ENCODE measurements around the gene LPAR1.

Gene LPAR1

DNA sequence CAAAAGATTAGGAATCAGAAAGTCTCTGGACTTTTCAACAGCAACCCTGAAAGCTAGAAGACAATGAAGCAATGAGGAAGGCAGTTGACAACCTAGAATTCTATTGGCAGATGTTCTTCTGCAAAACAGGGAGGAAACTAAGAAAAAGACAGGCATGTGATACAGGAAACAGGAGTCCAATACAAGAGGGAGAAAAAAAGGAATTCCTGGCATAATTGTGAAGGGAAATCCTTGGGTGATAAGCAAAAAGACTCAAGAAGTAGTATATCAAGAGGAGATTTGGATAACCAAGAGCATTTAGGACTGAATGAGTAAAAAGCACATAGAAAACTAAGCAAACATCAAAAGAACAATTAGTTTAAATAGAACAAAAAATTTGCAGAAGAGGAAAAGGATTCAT lies 58.6 kb downstream of the LPAR1 start:
- TF ChIP-seq, protein P1, sequence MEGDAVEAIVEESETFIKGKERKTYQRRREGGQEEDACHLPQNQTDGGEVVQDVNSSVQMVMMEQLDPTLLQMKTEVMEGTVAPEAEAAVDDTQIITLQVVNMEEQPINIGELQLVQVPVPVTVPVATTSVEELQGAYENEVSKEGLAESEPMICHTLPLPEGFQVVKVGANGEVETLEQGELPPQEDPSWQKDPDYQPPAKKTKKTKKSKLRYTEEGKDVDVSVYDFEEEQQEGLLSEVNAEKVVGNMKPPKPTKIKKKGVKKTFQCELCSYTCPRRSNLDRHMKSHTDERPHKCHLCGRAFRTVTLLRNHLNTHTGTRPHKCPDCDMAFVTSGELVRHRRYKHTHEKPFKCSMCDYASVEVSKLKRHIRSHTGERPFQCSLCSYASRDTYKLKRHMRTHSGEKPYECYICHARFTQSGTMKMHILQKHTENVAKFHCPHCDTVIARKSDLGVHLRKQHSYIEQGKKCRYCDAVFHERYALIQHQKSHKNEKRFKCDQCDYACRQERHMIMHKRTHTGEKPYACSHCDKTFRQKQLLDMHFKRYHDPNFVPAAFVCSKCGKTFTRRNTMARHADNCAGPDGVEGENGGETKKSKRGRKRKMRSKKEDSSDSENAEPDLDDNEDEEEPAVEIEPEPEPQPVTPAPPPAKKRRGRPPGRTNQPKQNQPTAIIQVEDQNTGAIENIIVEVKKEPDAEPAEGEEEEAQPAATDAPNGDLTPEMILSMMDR (IDR thresholded peaks at IDR 0.05; ENCODE audit: low read depth, low read length) = no peak
- H3K36me3 ChIP-seq = no peaks in the 10 kb centered on the region
- no peaks in the 10 kb centered on the region for H3K27me3 ChIP-seq
- no peak for DNase-seq
- peaks cover 8% of the 10 kb centered on the region for H3K4me1 ChIP-seq
- H3K4me3 ChIP-seq (ENCODE audit: low read depth, low read length) = no peak overlapping the region
- H3K9me3 ChIP-seq = no peaks in the 10 kb centered on the region

DNA sequence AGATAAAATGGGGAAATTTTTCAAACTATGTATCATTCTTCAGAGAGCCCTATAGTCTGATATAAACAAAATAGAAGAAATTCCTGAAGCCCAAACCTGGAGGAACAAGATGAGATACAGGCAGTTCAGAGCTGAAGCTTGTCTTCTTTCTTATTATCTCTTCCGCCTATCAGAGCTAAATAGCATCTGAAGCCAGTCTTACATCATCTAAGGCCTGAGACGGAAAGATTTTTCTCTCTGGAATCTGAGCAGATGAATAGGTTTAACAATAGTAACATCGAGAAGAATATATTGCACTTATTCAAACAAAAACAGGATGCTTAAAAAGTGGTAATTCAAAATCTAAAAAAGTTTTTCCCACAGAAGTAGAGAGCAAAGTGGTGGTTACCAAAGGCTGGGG lies 59.8 kb downstream of the LPAR1 start:
- Histone ChIP-seq H3K9me3 (no peaks in the 10 kb centered on the region), H3K4me1 (peaks cover 8% of the 10 kb centered on the region), H3K4me3 (ENCODE audit: low read depth, low read length) (no peak overlapping the region), H3K36me3 (no peaks in the 10 kb centered on the region), H3K27me3 (no peaks in the 10 kb centered on the region)
- TF ChIP-seq, protein P1 (IDR thresholded peaks at IDR 0.05; ENCODE audit: low read depth, low read length) = no peak
- no peak for DNase-seq

DNA sequence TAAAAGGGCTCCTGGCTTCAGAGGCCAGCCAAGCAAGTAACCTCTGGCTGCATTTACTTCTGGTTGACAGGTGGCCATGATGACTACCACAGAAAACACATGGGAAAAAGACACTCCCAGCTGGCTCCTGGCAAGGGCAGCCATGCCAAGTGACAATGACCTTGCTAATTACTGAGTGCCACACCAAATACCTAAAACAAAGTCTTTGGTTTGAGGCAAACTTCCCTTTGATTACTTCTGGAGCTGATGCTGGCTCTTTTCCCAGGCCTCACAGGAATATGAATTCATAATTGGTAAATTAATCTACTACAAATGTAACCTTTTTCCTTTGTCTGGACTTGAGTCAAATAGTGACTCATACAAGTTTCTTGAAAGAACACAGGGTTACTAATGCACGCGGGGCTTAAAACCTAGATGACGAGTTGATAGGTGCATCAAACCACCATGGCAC lies 61.0 kb downstream of the LPAR1 start:
- TF ChIP-seq, protein P1 (IDR thresholded peaks at IDR 0.05; ENCODE audit: low read depth, low read length) = no peak
- Histone ChIP-seq H3K4me1 (peaks cover 8% of the 10 kb centered on the region), H3K36me3 (no peaks in the 10 kb centered on the region), H3K4me3 (ENCODE audit: low read depth, low read length) (no peak overlapping the region), H3K27me3 (no peaks in the 10 kb centered on the region), H3K9me3 (no peaks in the 10 kb centered on the region)
- peak; percentile 32 for DNase-seq

DNA sequence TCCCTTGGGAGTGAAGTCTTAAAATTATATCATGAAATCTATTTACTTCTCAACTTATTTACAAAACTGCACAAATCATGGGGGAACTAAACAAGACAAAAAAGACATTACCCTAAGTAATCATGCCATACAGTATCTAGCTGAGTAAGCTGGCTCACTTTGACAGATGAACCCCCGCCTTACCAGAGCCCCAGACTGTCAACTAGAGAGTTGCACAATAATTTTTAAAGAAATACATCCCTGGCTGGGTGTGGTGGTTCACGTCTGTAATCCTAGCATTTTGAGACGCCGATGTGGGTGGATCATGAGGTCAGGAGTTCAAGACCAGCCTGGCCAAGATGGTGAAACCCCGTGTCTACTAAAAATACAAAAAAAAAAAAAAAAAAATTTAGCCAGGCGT lies 62.3 kb downstream of the LPAR1 start:
- H3K4me3 ChIP-seq (ENCODE audit: low read depth, low read length) = no peak overlapping the region
- H3K27me3 ChIP-seq = no peaks in the 10 kb centered on the region
- H3K36me3 ChIP-seq = no peaks in the 10 kb centered on the region
- no peak for DNase-seq
- TF ChIP-seq, protein P1 (IDR thresholded peaks at IDR 0.05; ENCODE audit: low read depth, low read length) = no peak
- peaks cover 8% of the 10 kb centered on the region for H3K4me1 ChIP-seq
- no peaks in the 10 kb centered on the region for H3K9me3 ChIP-seq

DNA sequence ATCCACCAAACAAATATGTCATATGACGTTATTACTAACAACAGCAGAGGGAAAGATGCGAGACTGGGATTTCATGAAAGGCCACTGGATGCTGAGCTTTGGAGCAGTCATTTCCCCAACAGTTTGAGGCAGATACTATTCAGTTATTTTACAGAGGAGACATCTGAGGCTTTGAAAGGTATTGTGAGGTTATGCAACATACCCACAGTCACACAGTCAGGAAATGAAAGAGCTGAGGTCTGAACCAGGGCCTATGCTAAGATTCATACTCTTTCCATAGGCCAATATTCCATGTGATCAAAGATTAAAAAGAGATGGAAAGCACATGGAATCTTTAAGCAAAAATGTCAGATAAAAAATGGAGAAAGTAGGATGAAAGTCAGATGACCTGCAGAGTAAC lies 63.0 kb downstream of the LPAR1 start:
- Histone ChIP-seq H3K36me3 (no peaks in the 10 kb centered on the region), H3K4me1 (peaks cover 8% of the 10 kb centered on the region), H3K9me3 (no peaks in the 10 kb centered on the region), H3K4me3 (ENCODE audit: low read depth, low read length) (no peak overlapping the region), H3K27me3 (no peaks in the 10 kb centered on the region)
- TF ChIP-seq, protein P1 (IDR thresholded peaks at IDR 0.05; ENCODE audit: low read depth, low read length) = no peak
- DNase-seq = no peak

DNA sequence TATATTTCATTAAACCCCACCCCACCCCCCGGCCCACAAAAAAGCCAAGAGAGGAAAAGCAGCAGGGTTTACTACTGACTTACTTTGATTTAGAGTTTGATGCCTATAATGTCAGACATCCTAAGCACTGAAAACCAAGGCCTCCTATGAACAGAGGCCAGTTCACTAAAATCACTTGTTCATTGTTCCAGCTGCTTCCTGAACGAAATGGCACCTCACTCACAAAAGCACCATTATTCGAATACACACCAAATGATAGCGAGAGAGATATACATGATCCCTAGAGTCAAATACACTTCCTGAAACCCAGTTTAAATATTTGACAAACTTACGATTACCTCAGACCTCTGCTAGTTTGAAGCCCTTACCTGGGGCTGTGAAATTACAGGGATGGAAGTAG lies 66.6 kb downstream of the LPAR1 start:
- Histone ChIP-seq H3K27me3 (no peaks in the 10 kb centered on the region), H3K4me1 (peaks cover under 1% of the 10 kb centered on the region)

More for the DNA sequence above, 66.6 kb downstream of the LPAR1 start:
- H3K9me3 ChIP-seq = no peaks in the 10 kb centered on the region
- TF ChIP-seq, protein P1 (IDR thresholded peaks at IDR 0.05; ENCODE audit: low read depth, low read length) = no peak
- H3K36me3 ChIP-seq = no peaks in the 10 kb centered on the region
- no peak for DNase-seq
- no peak overlapping the region for H3K4me3 ChIP-seq (ENCODE audit: low read depth, low read length)

All from BE2C (cell line).